Colonic mucosa (tissue), 4 donors: Measurements from ENCODE around the gene MAPK10. TPM values are rescaled to one million over a fixed set of nuclear protein-coding genes. Genes with fewer than 3 reads are reported as not detected.

ENCODE experiments used
- DNase-seq: peaks from one replicate; pipeline ENCODE4 v3.0.0-alpha.2; 2020
- H3K27ac ChIP-seq: fragments of 200-600 bp; one replicate; pipeline ENCODE4 v1.8.0; 2021
- H3K27me3 ChIP-seq: fragments of 200-600 bp; one replicate; pipeline ENCODE4 v1.8.0; 2021
- H3K36me3 ChIP-seq: fragments of 200-600 bp; one replicate; pipeline ENCODE4 v1.8.0; 2021
- H3K4me1 ChIP-seq: fragments of 200-600 bp; one replicate; pipeline ENCODE4 v1.8.0; 2021; ENCODE audit warnings: mild to moderate bottlenecking
- H3K4me3 ChIP-seq: fragments of 200-600 bp; one replicate; pipeline ENCODE4 v1.8.0; 2021
- H3K9ac ChIP-seq, 2 donors: one replicate each; pipeline ENCODE4 v1.7.0; 2013; ENCODE audit warnings: control low read depth in 2 of 2, low read depth in 2 of 2, low read length in 2 of 2
- H3K9me3 ChIP-seq: fragments of 200-600 bp; one replicate; pipeline ENCODE4 v1.8.0; 2021
- intact Hi-C: fragments of 100-400 bp; cut with DNase I; formaldehyde crosslinking; loops from one replicate; pipeline ENCODE4 v1.14.1; 2022
- total RNA-seq, 2 donors: library from RNA; stranded (reverse); fragmentation: NEBNext Ultra II Directional in 1 of 2; extraction: Animal tissue kit (Norgen Biotek cat#: 25700) in 1 of 2; gene quantifications; one replicate each; pipeline ENCODE4 v1.2.1, GENCODE V29; 2021
- TF ChIP-seq, protein P1 (sequence below): fragments of 200-600 bp; IDR thresholded peaks from one replicate; pipeline ENCODE4 v1.8.0; 2022; ENCODE audit warnings: antibody characterized with exemption, mild to moderate bottlenecking
- donor health status: healthy.
- donor health status: DM: no; HTN: no; CAD: no.
- donor health status: DM: no; HTN: no; CAD: no.

The MAPK10 gene
- total RNA-seq, 2 donors from 2014 or later, result 2.6 to 4.4 TPM

DNA sequence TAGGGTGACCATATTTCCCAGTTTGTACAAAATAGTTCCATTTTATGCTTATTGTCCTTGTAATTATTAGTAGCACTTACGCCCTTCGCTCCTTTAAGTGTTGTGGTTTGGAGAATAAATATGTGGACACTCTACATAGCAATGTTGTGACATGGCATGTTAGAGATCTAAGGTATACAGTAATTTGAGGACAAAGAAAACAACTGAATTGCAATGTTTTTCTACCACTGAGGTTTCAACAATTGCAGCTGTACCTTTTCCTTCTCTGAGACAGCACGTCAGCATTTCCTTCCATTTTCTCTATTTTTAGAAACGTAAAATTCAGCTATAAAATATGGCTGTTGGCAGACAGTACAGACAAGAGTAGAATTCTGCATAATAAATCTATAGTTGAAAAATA lies 323.1 kb downstream of the MAPK10 start:
- H3K4me1 ChIP-seq, result no peaks in the 10 kb centered on the region
- DNase-seq, result no peak
- H3K4me3 ChIP-seq, result no peak overlapping the region
- no peaks in the 10 kb centered on the region for H3K36me3 ChIP-seq
- H3K9ac ChIP-seq, result no peak overlapping the region
- intact Hi-C loops, result no loop called here
- H3K9me3 ChIP-seq, result no peaks in the 10 kb centered on the region
- H3K27me3 ChIP-seq, result no peaks in the 10 kb centered on the region
- H3K27ac ChIP-seq, result no peak overlapping the region
- TF ChIP-seq, protein P1, sequence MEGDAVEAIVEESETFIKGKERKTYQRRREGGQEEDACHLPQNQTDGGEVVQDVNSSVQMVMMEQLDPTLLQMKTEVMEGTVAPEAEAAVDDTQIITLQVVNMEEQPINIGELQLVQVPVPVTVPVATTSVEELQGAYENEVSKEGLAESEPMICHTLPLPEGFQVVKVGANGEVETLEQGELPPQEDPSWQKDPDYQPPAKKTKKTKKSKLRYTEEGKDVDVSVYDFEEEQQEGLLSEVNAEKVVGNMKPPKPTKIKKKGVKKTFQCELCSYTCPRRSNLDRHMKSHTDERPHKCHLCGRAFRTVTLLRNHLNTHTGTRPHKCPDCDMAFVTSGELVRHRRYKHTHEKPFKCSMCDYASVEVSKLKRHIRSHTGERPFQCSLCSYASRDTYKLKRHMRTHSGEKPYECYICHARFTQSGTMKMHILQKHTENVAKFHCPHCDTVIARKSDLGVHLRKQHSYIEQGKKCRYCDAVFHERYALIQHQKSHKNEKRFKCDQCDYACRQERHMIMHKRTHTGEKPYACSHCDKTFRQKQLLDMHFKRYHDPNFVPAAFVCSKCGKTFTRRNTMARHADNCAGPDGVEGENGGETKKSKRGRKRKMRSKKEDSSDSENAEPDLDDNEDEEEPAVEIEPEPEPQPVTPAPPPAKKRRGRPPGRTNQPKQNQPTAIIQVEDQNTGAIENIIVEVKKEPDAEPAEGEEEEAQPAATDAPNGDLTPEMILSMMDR, result no peak

DNA sequence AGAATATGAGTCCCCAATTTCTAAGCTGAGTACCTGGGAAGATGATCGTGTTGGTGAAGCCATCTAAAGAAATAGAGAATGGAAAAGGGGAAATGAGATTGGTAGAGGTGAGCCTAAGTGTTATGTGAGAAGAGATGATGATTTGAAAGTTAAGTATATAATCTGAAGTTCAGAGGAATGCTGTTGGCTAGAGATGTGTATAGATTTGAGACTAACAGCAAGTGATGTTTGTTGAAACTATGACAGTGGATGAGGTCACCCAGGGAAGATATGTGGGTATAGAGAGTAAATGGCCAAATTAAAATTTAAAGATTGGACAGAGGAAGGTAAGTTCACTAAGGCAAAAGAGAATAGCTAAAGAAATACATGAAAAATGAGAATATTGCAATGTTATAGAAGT lies 324.2 kb downstream of the MAPK10 start:
- no peak for DNase-seq
- Histone ChIP-seq H3K9me3 (no peaks in the 10 kb centered on the region), H3K27ac (no peak overlapping the region), H3K36me3 (no peaks in the 10 kb centered on the region), H3K4me1 (no peaks in the 10 kb centered on the region), H3K4me3 (no peak overlapping the region), H3K9ac (no peak overlapping the region), H3K27me3 (no peaks in the 10 kb centered on the region)
- TF ChIP-seq, protein P1, result no peak
- intact Hi-C loops, result no loop called here

DNA sequence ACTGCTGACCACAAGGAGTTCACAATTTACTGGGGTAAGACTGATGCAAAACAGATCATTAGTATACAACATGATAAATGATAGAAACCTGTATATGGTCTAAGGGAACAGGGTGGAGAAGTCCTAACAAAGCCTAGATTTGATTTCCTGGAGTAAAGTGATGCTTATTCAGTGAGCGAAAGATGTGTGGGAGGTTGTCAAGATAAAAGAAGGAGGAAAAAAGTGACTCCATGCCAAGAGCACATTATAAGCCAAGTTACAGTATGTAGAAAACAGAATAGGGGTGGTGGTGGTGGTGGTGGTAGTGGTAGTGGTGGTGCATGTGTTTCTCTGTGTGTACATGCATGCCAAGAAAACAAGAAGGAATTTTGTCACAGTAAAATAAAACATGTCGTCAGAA lies 325.2 kb downstream of the MAPK10 start:
- intact Hi-C loops, result no loop called here
- Histone ChIP-seq H3K27ac (no peak overlapping the region), H3K4me1 (no peaks in the 10 kb centered on the region), H3K9ac (no peak overlapping the region), H3K9me3 (no peaks in the 10 kb centered on the region), H3K27me3 (no peaks in the 10 kb centered on the region), H3K36me3 (no peaks in the 10 kb centered on the region), H3K4me3 (no peak overlapping the region)
- no peak for DNase-seq
- TF ChIP-seq, protein P1, result no peak

DNA sequence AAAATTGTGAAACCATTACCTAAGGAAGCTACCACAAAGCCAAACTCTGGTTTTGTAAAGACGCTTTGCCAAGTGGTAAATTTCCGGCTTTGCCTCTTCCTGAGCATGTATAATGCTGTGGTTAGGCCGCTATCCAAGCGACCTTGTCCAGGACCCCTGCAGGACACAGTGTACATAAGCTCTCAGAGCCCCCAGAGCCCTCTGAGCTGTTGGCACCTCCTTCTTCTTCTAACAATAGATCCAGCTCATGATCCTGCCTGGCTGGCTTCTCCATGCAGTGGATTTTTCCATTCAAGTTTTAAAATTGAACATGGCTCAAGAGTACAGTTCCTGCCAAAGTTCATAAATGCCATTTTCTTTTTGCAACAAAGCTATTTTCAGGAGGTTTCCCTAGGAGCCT lies 326.7 kb downstream of the MAPK10 start:
- intact Hi-C loops, result no loop called here
- no peaks in the 10 kb centered on the region for H3K4me1 ChIP-seq
- no peaks in the 10 kb centered on the region for H3K9me3 ChIP-seq
- H3K36me3 ChIP-seq, result no peaks in the 10 kb centered on the region
- H3K4me3 ChIP-seq, result no peak overlapping the region
- no peaks in the 10 kb centered on the region for H3K27me3 ChIP-seq
- H3K9ac ChIP-seq, result no peak overlapping the region
- no peak overlapping the region for H3K27ac ChIP-seq
- DNase-seq, result no peak
- TF ChIP-seq, protein P1, result no peak

DNA sequence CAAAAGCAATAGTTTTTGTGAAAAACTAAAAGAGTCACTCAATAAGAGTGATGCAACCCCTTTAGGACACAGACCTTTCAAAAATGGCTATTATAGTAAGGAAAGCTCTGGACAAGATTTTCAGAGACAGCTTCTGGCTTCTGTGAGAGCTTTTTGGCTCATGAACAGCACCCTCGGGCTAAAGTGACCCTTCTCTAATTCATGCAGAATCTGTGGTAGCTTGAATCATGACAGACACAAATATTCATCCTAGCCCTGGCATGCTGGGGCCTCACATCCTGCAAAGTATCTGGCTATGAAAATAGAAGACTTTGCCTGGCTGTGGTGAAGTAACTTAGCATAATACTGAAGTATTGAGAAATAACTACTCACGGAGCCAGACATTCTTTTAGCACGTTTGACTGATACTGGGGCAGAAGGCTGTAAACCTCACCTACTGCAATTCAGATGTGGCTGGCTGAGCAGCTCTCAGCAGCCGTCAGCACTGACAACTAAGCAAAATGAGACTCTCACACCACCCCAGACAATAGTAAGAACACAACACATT lies 327.3 kb downstream of the MAPK10 start:
- no peak overlapping the region for H3K27ac ChIP-seq
- no peak overlapping the region for H3K9ac ChIP-seq
- no peaks in the 10 kb centered on the region for H3K27me3 ChIP-seq
- TF ChIP-seq, protein P1, result no peak
- no peaks in the 10 kb centered on the region for H3K36me3 ChIP-seq
- intact Hi-C loops, result no loop called here
- no peaks in the 10 kb centered on the region for H3K9me3 ChIP-seq
- H3K4me3 ChIP-seq, result no peak overlapping the region
- DNase-seq, result no peak
- H3K4me1 ChIP-seq, result no peaks in the 10 kb centered on the region

DNA sequence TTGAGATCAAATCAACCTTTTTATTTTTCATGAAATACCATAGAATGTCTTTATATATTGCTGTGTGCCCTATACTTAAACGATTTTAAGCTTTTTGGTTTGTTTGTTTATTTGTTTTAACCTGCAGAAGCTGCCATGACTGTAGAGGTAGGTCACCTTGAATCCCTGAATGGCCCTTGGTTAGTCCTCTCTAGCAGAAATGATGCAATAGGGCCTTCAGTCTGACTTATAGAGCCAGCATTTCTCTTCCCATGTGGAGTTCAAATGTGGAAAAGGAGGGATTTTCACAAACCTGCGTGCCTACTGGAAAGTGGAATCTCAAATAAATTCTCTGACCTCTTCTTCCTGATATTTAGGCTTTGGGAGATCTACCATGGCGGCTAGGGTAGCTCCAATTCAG lies 327.9 kb downstream of the MAPK10 start:
- TF ChIP-seq, protein P1, result no peak
- H3K36me3 ChIP-seq, result no peaks in the 10 kb centered on the region
- H3K9me3 ChIP-seq, result no peaks in the 10 kb centered on the region
- no peaks in the 10 kb centered on the region for H3K4me1 ChIP-seq
- intact Hi-C loops, result no loop called here
- no peaks in the 10 kb centered on the region for H3K27me3 ChIP-seq
- DNase-seq, result no peak
- no peak overlapping the region for H3K9ac ChIP-seq
- H3K27ac ChIP-seq, result no peak overlapping the region
- no peak overlapping the region for H3K4me3 ChIP-seq
